IMR-90 (cell line): Measurements from ENCODE around the gene DYRK2. TPM values are rescaled to one million over a fixed set of nuclear protein-coding genes. Genes with fewer than 3 reads are reported as not detected.

Experiments used
- ATAC-seq: fragments of 200-7000 bp; cut with Tn5 transposase; 2 replicates; pipeline ENCODE4 v1.9.1; 2020; ENCODE audit warnings: low read depth, mild to moderate bottlenecking, moderate library complexity
- BruUV-seq: library from RNA; stranded (reverse); fragments of 400-500 nt; replicated peaks from 2 replicates; lab custom pipeline; 2021; lab: Mats Ljungman, UMichigan
- CTCF ChIA-PET: fragments of 300-600 bp; formaldehyde crosslinking; extraction: SDS; loops from one replicate; lab custom pipeline; 2021; ENCODE audit warnings: antibody characterized with exemption; lab: Yijun Ruan, JAX
- POLR2A ChIA-PET: fragments of 300-600 bp; sonication (Branson Sonifier 250); formaldehyde crosslinking; loops from one replicate; lab custom pipeline; 2022; ENCODE audit warnings: antibody characterized with exemption; ENCODE audit not compliant: unreplicated experiment; lab: Charles Lee
- DNase-seq: peaks from one replicate; pipeline ENCODE4 v3.0.0; 2013
- H2AFZ ChIP-seq: replicated peaks from 2 replicates; pipeline ENCODE3; 2013; ENCODE audit warnings: low read length, mild to moderate bottlenecking; ENCODE audit not compliant: poor library complexity
- H2AK5ac ChIP-seq: 2 replicates; pipeline ENCODE4 v1.6.1; 2013; ENCODE audit warnings: low read depth, low read length, inconsistent platforms
- H2AK9ac ChIP-seq: replicated peaks from 2 replicates; pipeline ENCODE3; 2013; ENCODE audit warnings: mild to moderate bottlenecking, low read depth, low read length, moderate library complexity; ENCODE audit not compliant: poor library complexity
- H2BK120ac ChIP-seq: 2 replicates; pipeline ENCODE4 v1.6.1; 2013; ENCODE audit warnings: low read depth, low read length, inconsistent platforms
- H2BK15ac ChIP-seq: 3 replicates; pipeline ENCODE4 v1.6.1; 2013; ENCODE audit warnings: low read depth, low read length, inconsistent platforms
- H2BK20ac ChIP-seq: 2 replicates; pipeline ENCODE4 v1.6.1; 2013; ENCODE audit warnings: low read depth, mild to moderate bottlenecking, inconsistent platforms, low read length, moderate library complexity
- H2BK5ac ChIP-seq: 2 replicates; pipeline ENCODE4 v1.6.1; 2013; ENCODE audit warnings: mild to moderate bottlenecking, low read depth, low read length, inconsistent platforms; ENCODE audit not compliant: poor library complexity, severe bottlenecking
- H3K14ac ChIP-seq: replicated peaks from 2 replicates; pipeline ENCODE4 v1.6.1; 2013; ENCODE audit warnings: low read depth, low read length, inconsistent platforms
- H3K18ac ChIP-seq: 2 replicates; pipeline ENCODE4 v1.6.1; 2013; ENCODE audit warnings: low read depth, low read length, control low read depth
- H3K23ac ChIP-seq: 2 replicates; pipeline ENCODE4 v1.6.1; 2013; ENCODE audit warnings: low read depth, low read length, inconsistent platforms
- H3K27ac ChIP-seq: 2 replicates; pipeline ENCODE4 v1.5.1; 2013; ENCODE audit warnings: mild to moderate bottlenecking, control low read depth, low read length; ENCODE audit not compliant: insufficient read depth
- H3K27me3 ChIP-seq: 2 replicates; pipeline ENCODE4 v1.6.1; 2013; ENCODE audit warnings: low read length; ENCODE audit not compliant: control insufficient read depth, insufficient read depth
- H3K36me3 ChIP-seq: 2 replicates; pipeline ENCODE4 v1.6.1; 2013; ENCODE audit warnings: low read length, mixed read lengths; ENCODE audit not compliant: control insufficient read depth, insufficient read depth
- H3K4ac ChIP-seq: 2 replicates; pipeline ENCODE4 v1.6.1; 2013; ENCODE audit warnings: low read depth, low read length, inconsistent platforms
- H3K4me1 ChIP-seq: 2 replicates; pipeline ENCODE4 v1.6.1; 2013; ENCODE audit warnings: low read length, mixed read lengths; ENCODE audit not compliant: control insufficient read depth, insufficient read depth
- H3K4me2 ChIP-seq: 2 replicates; pipeline ENCODE4 v1.6.1; 2013; ENCODE audit warnings: low read depth, mild to moderate bottlenecking, control low read depth, low read length, moderate library complexity
- H3K4me3 ChIP-seq: 2 replicates; pipeline ENCODE4 v1.5.1; 2013; ENCODE audit warnings: low read depth, mild to moderate bottlenecking, control low read depth, low read length, moderate library complexity; ENCODE audit not compliant: insufficient read depth
- H3K56ac ChIP-seq: 2 replicates; pipeline ENCODE4 v1.6.1; 2013; ENCODE audit warnings: low read length, inconsistent platforms; ENCODE audit not compliant: insufficient read depth; ENCODE audit errors: extremely low read depth
- H3K79me1 ChIP-seq, 2 experiments: 2 replicates each; pipeline ENCODE4 v1.6.1; 2013; ENCODE audit warnings: low read length in 2 of 2, inconsistent platforms in 1 of 2, low read depth in 1 of 2
- H3K9ac ChIP-seq: 2 replicates; pipeline ENCODE4 v1.6.1; 2013; ENCODE audit warnings: low read depth, low read length, control low read depth
- H3K9me1 ChIP-seq: 2 replicates; pipeline ENCODE4 v1.6.1; 2013; ENCODE audit warnings: low read length, inconsistent platforms; ENCODE audit not compliant: insufficient read depth
- H3K9me3 ChIP-seq: 2 replicates; pipeline ENCODE4 v1.6.1; 2013; ENCODE audit warnings: low read length; ENCODE audit not compliant: control insufficient read depth, insufficient read depth
- H4K20me1 ChIP-seq: 2 replicates; pipeline ENCODE4 v1.6.1; 2013; ENCODE audit warnings: low read length, inconsistent platforms; ENCODE audit not compliant: insufficient read depth
- H4K5ac ChIP-seq: 2 replicates; pipeline ENCODE4 v1.6.1; 2013; ENCODE audit warnings: mild to moderate bottlenecking, low read depth, low read length, control low read depth
- H4K8ac ChIP-seq, 2 experiments: 2 replicates each; pipeline ENCODE4 v1.6.1; 2013; ENCODE audit warnings: low read depth in 2 of 2, low read length in 2 of 2, control low read depth in 1 of 2, inconsistent platforms in 1 of 2
- H4K91ac ChIP-seq: 2 replicates; pipeline ENCODE4 v1.6.1; 2013; ENCODE audit warnings: low read depth, low read length, inconsistent platforms; ENCODE audit not compliant: insufficient read depth
- BHLHE40 ChIP-seq: fragments of 150-350 bp; IDR thresholded peaks from 2 replicates; pipeline ENCODE4 v1.6.1; 2016; ENCODE audit warnings: mild to moderate bottlenecking, low read depth, low read length
- CEBPB ChIP-seq: IDR thresholded peaks from 2 replicates; pipeline ENCODE4 v1.6.1; 2012; ENCODE audit warnings: low read depth, low read length, improper control_type of control experiment
- CHD1 ChIP-seq: IDR thresholded peaks from 2 replicates; pipeline ENCODE4 v1.6.1; 2012; ENCODE audit warnings: low read depth, low read length, improper control_type of control experiment
- CTCF ChIP-seq: conservative IDR thresholded peaks from 2 replicates; pipeline ENCODE4 v1.5.1; 2012; ENCODE audit warnings: mild to moderate bottlenecking, low read depth, low read length, improper control_type of control experiment
- MAFK ChIP-seq: IDR thresholded peaks from 2 replicates; pipeline ENCODE4 v1.6.1; 2012; ENCODE audit warnings: low read depth, low read length, improper control_type of control experiment
- MAZ ChIP-seq: IDR thresholded peaks from 2 replicates; pipeline ENCODE4 v1.6.1; 2012; ENCODE audit warnings: low read depth, mild to moderate bottlenecking, low read length, improper control_type of control experiment, moderate library complexity, borderline replicate concordance
- NFE2L2 ChIP-seq: fragments of 150-350 bp; IDR thresholded peaks from 2 replicates; pipeline ENCODE4 v1.6.1; 2016; ENCODE audit warnings: low read depth, mild to moderate bottlenecking, low read length
- POLR2A ChIP-seq: IDR thresholded peaks from 2 replicates; pipeline ENCODE4 v1.6.1; 2012; ENCODE audit warnings: mild to moderate bottlenecking, low read depth, low read length
- RAD21 ChIP-seq: IDR thresholded peaks from 2 replicates; pipeline ENCODE4 v1.6.1; 2012; ENCODE audit warnings: low read length, improper control_type of control experiment
- RFX5 ChIP-seq: IDR thresholded peaks from 2 replicates; pipeline ENCODE4 v1.8.0; 2012; ENCODE audit warnings: low read depth, mild to moderate bottlenecking, low read length, moderate library complexity
- SMC3 ChIP-seq: fragments of 150-350 bp; IDR thresholded peaks from 2 replicates; pipeline ENCODE4 v1.6.1; 2016; ENCODE audit warnings: low read depth, mild to moderate bottlenecking, antibody characterized with exemption, low read length, moderate library complexity
- WGBS, 2 experiments: methylation state at CpG; one replicate each; pipeline versions ENCODE4 v1.1.5 to v1.1.7; 2013; ENCODE audit warnings: missing lambda C conversion rate in 2 of 2; ENCODE audit not compliant: insufficient read length in 1 of 2; ENCODE audit errors: extremely low coverage in 2 of 2; 5-methylcytosine and 5-hydroxymethylcytosine counted together
- dilution Hi-C: fragments of 300-500 bp; cut with HindIII; formaldehyde crosslinking; loops from one replicate; pipeline ENCODE4 v1.14.3; 2018; ENCODE audit warnings: low sequenced_read_pairs; ENCODE audit not compliant: unreplicated experiment
- in situ Hi-C: fragments of 300-500 bp; cut with MboI; formaldehyde crosslinking; loops from 3 replicates; pipeline ENCODE4 v1.14.3; 2019; ENCODE audit warnings: low sequenced_read_pairs, inconsistent platforms, mixed read lengths
- intact Hi-C: fragments of 100-400 bp; cut with micrococcal nuclease; formaldehyde crosslinking; loops from 2 replicates; pipeline ENCODE4 v1.10.0; 2022
- polyA plus RNA-seq, 3 experiments: library from polyadenylated mRNA; depleted of rRNA; stranded (reverse); fragments of >200 nt; gene quantifications; 2 replicates each; pipeline ENCODE4 v1.2.3, GENCODE V29; 2012; ENCODE audit warnings: low replicate concordance in 1 of 3
- total RNA-seq: library from RNA; depleted of rRNA; stranded (reverse); fragments of >200 nt; gene quantifications from 2 replicates; pipeline ENCODE4 v1.2.3, GENCODE V29; 2012
- TF ChIP-seq, protein P1 (sequence below): fragments of 150-350 bp; IDR thresholded peaks from 2 replicates; pipeline ENCODE4 v1.6.1; 2017; ENCODE audit warnings: mild to moderate bottlenecking, antibody characterized with exemption, low read length, low read depth
- TF ChIP-seq, protein P2 (sequence below): fragments of 150-350 bp; IDR thresholded peaks from 2 replicates; pipeline ENCODE4 v1.6.1; 2016; ENCODE audit warnings: low read depth, mild to moderate bottlenecking, low read length, moderate library complexity, borderline replicate concordance

DYRK2 gene
- total and polyA plus RNA-seq, 2 of the 4 experiments (the other 2 are of a cell fraction): 16.3 to 23.1 TPM

GRCh38 chr12:67658486-67658885, 9.9 kb downstream of the DYRK2 start:
- H2BK5ac ChIP-seq: no peak overlapping the region
- H4K8ac ChIP-seq: no peak overlapping the region
- ChIA-PET CTCF (interaction anchor here (0.7 kb wide), 1 partner anchor 172 kb away, joined by 3 read pairs; no protein-coding TSS in a partner anchor), POLR2A (no interaction called here)
- H3K9me1 ChIP-seq: peaks cover 25% of the 10 kb centered on the region
- 97% methylated on average over 6 of the region's 8 CpGs; no CpG with 5 or more reads in 1 of the 2 experiments for WGBS, 2 experiments
- BruUV-seq: no TSS peak
- H2AK9ac ChIP-seq: no peak overlapping the region
- no peak overlapping the region for H3K4ac ChIP-seq
- ATAC-seq (no peak), DNase-seq (no peak)
- dilution Hi-C loops: no loop called here
- H2AK5ac ChIP-seq: peak overlapping the region; percentile 19; the same call in 1 of the 2 replicates
- TF ChIP-seq CTCF (no peak), CEBPB (no peak), CHD1 (no peak), MAFK (no peak), RAD21 (no peak), MAZ (no peak), RFX5 (no peak), POLR2A (no peak), SMC3 (no peak), NFE2L2 (no peak), BHLHE40 (no peak)
- TF ChIP-seq, protein P1, sequence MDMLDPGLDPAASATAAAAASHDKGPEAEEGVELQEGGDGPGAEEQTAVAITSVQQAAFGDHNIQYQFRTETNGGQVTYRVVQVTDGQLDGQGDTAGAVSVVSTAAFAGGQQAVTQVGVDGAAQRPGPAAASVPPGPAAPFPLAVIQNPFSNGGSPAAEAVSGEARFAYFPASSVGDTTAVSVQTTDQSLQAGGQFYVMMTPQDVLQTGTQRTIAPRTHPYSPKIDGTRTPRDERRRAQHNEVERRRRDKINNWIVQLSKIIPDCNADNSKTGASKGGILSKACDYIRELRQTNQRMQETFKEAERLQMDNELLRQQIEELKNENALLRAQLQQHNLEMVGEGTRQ: no peak
- TF ChIP-seq, protein P2, sequence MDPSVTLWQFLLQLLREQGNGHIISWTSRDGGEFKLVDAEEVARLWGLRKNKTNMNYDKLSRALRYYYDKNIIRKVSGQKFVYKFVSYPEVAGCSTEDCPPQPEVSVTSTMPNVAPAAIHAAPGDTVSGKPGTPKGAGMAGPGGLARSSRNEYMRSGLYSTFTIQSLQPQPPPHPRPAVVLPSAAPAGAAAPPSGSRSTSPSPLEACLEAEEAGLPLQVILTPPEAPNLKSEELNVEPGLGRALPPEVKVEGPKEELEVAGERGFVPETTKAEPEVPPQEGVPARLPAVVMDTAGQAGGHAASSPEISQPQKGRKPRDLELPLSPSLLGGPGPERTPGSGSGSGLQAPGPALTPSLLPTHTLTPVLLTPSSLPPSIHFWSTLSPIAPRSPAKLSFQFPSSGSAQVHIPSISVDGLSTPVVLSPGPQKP: no peak
- peaks cover 20% of the 10 kb centered on the region for H3K36me3 ChIP-seq
- H2AFZ ChIP-seq: no peak overlapping the region
- peaks cover 12% of the 10 kb centered on the region for H3K4me1 ChIP-seq
- no peak overlapping the region for H2BK20ac ChIP-seq
- no peak overlapping the region for H3K23ac ChIP-seq
- peaks cover 19 to 67% of the 10 kb centered on the region in 2 experiments for H3K79me1 ChIP-seq
- H3K9ac ChIP-seq: no peak overlapping the region
- no peak overlapping the region for H2BK120ac ChIP-seq
- H3K27ac ChIP-seq: no peak overlapping the region
- H3K18ac ChIP-seq: no peak overlapping the region
- no peak overlapping the region for H4K91ac ChIP-seq
- peaks cover 46% of the 10 kb centered on the region for H4K20me1 ChIP-seq
- no peaks in the 10 kb centered on the region for H3K27me3 ChIP-seq
- H3K9me3 ChIP-seq: no peaks in the 10 kb centered on the region
- H3K4me2 ChIP-seq: no peak overlapping the region
- no peak overlapping the region for H2BK15ac ChIP-seq
- H3K4me3 ChIP-seq: no peak overlapping the region
- in situ Hi-C loops: loop anchor here (10.0 kb wide), 2 partner anchors 224 to 304 kb away; no protein-coding TSS in a partner anchor
- intact Hi-C loops: no loop called here
- H3K14ac ChIP-seq: no peak overlapping the region
- H3K56ac ChIP-seq: no peak overlapping the region
- H4K5ac ChIP-seq: no peak overlapping the region
